WTC11 (cell line): Measurements from ENCODE around the gene HNRNPA0.

ENCODE experiments used
- CTCF ChIP-seq: fragments of 200-600 bp; IDR thresholded peaks from 2 replicates; pipeline ENCODE4 v1.8.0; 2022; ENCODE audit warnings: antibody characterized with exemption
- ZNF416 ChIP-seq: fragments of 250-450 bp; sonication (Bioruptor Pico); IDR thresholded peaks from 2 replicates; pipeline ENCODE4 v1.9.0; 2021; ENCODE audit warnings: mild to moderate bottlenecking, inconsistent platforms
- TF ChIP-seq, protein P1 (sequence below): sonication (generic); formaldehyde crosslinking; IDR thresholded peaks from 2 replicates; pipeline ENCODE4 v1.8.0; 2022; ENCODE audit warnings: mild to moderate bottlenecking, missing genetic modification reagents
- TF ChIP-seq, protein P2 (sequence below): sonication (generic); formaldehyde crosslinking; IDR thresholded peaks from 2 replicates; pipeline ENCODE4 v1.8.1; 2023; ENCODE audit warnings: mild to moderate bottlenecking, missing genetic modification reagents, moderate library complexity

DNA sequence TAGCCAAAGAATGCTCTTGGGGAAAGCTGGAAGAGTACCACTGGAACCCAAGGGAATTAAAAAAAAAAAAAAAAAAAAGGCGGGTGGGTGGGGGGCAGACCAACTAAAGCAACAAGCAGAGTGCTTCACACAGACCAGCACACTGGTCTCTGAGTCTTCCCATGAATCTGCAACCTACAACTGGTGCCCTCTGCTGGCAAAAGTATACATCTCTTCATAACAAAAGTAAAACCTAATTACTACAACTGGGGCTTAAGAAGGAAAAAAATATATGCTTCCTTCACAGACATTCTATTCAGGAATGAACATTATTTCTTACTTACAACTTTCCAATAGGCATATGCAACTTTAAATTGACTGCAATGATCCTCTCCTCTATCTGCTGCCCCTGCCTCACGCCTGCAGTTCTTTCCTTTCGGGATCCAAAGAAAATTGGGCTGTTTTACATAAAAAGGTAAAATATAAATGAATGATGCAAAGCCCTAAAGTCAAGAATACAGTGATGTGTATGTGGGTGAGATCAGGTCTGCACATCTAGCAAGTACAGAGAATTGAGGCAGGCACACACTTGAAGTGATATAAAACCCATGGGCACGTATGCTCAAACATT, 11.0 kb downstream of the HNRNPA0 start:
- TF ChIP-seq, protein P1, sequence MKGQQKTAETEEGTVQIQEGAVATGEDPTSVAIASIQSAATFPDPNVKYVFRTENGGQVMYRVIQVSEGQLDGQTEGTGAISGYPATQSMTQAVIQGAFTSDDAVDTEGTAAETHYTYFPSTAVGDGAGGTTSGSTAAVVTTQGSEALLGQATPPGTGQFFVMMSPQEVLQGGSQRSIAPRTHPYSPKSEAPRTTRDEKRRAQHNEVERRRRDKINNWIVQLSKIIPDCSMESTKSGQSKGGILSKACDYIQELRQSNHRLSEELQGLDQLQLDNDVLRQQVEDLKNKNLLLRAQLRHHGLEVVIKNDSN (CRISPR knock-in tag): no peak
- TF ChIP-seq, protein P2, sequence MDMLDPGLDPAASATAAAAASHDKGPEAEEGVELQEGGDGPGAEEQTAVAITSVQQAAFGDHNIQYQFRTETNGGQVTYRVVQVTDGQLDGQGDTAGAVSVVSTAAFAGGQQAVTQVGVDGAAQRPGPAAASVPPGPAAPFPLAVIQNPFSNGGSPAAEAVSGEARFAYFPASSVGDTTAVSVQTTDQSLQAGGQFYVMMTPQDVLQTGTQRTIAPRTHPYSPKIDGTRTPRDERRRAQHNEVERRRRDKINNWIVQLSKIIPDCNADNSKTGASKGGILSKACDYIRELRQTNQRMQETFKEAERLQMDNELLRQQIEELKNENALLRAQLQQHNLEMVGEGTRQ: no peak
- TF ChIP-seq CTCF (peak; percentile 37; the same call in 1 of the 2 replicates), ZNF416 (CRISPR knock-in tag) (no peak)
